Measurements from ENCODE around the gene PCDH10. TPM values are rescaled to one million over a fixed set of nuclear protein-coding genes. Genes with fewer than 3 reads are reported as not detected.

The PCDH10 gene
- total RNA-seq, 1 donor from 2014 or later, result under 0.01 TPM

DNA sequence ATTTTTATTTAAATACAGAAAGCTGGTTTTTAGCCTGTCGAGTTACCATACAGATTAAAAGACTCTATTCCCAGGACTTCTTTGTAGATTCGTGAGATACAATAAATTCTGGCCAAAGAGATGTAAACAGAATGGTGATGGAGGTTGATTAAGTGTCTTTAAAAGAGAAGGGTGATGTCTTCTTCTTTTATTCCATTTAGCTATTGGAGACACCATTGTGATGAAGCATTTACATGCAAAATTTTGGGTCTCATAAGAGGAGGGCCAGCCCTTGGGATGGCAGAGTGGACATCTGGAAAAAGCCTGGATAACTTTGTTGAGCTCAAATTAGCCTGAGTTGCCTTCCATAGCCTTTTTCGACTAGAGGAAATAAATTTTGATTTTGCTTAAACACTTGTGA lies 21.6 kb upstream of the PCDH10 start:
- no peak overlapping the region for H3K4me3 ChIP-seq (ENCODE audit: low read depth, low read length)
- H3K27me3 ChIP-seq (ENCODE audit: control insufficient read depth, insufficient read depth, low read length), result no peaks in the 10 kb centered on the region
- no peak for TF ChIP-seq CTCF (IDR thresholded peaks at IDR 0.05; ENCODE audit: insufficient read depth, low read length, severe bottlenecking)
- DNase-seq (ENCODE audit: low read depth) (no peak), FAIRE-seq (no peak)
- H3K36me3 ChIP-seq (ENCODE audit: control insufficient read depth, insufficient read depth, low read length), result no peaks in the 10 kb centered on the region

DNA sequence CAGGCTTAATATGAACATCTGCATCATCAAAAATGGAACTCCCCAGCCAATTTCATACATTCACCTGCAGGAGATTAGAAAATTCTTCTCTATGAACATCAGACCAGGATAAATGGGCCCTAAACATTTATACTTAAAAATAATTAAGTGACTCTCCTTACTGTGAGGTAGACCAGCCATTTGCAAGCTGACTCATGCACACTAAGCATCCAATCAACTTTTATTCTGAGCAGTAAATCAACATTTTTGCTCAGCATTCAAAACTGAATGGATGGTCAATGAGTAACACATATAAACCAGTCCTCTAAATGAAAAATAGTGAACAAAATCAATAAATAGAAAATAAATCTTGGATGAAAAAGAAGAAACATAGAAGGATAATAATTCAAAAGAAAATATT lies 19.9 kb upstream of the PCDH10 start:
- TF ChIP-seq CTCF (IDR thresholded peaks at IDR 0.05; ENCODE audit: insufficient read depth, low read length, severe bottlenecking), result no peak
- Histone ChIP-seq H3K4me3 (ENCODE audit: low read depth, low read length) (no peak overlapping the region), H3K36me3 (ENCODE audit: control insufficient read depth, insufficient read depth, low read length) (no peaks in the 10 kb centered on the region), H3K27me3 (ENCODE audit: control insufficient read depth, insufficient read depth, low read length) (no peaks in the 10 kb centered on the region)
- no peak for DNase-seq (ENCODE audit: low read depth)
- no peak for FAIRE-seq

GRCh38 chr4:133130171-133130570 lies 18.9 kb upstream of the PCDH10 start:
- no peak for DNase-seq (ENCODE audit: low read depth)
- TF ChIP-seq CTCF (IDR thresholded peaks at IDR 0.05; ENCODE audit: insufficient read depth, low read length, severe bottlenecking), result no peak
- Histone ChIP-seq H3K27me3 (ENCODE audit: control insufficient read depth, insufficient read depth, low read length) (no peaks in the 10 kb centered on the region), H3K36me3 (ENCODE audit: control insufficient read depth, insufficient read depth, low read length) (no peaks in the 10 kb centered on the region), H3K4me3 (ENCODE audit: low read depth, low read length) (no peak overlapping the region)
- FAIRE-seq, result no peak

- FAIRE-seq (no peak), DNase-seq (ENCODE audit: low read depth) (no peak)
- TF ChIP-seq CTCF (IDR thresholded peaks at IDR 0.05; ENCODE audit: insufficient read depth, low read length, severe bottlenecking), result no peak
Measured at GRCh38 chr4:133131829-133132460, 17.1 kb upstream of the PCDH10 start.

GRCh38 chr4:133136833-133137232 lies 12.3 kb upstream of the PCDH10 start:
- no peaks in the 10 kb centered on the region for H3K36me3 ChIP-seq (ENCODE audit: control insufficient read depth, insufficient read depth, low read length)
- no peak overlapping the region for H3K4me3 ChIP-seq (ENCODE audit: low read depth, low read length)
- TF ChIP-seq CTCF (IDR thresholded peaks at IDR 0.05; ENCODE audit: insufficient read depth, low read length, severe bottlenecking), result no peak
- DNase-seq (ENCODE audit: low read depth) (no peak), FAIRE-seq (no peak)
- H3K27me3 ChIP-seq (ENCODE audit: control insufficient read depth, insufficient read depth, low read length), result no peaks in the 10 kb centered on the region

More at GRCh38 chr4:133131829-133132460, 17.1 kb upstream of the PCDH10 start:
- Histone ChIP-seq H3K4me3 (ENCODE audit: low read depth, low read length) (no peak overlapping the region), H3K27me3 (ENCODE audit: control insufficient read depth, insufficient read depth, low read length) (no peaks in the 10 kb centered on the region), H3K36me3 (ENCODE audit: control insufficient read depth, insufficient read depth, low read length) (no peaks in the 10 kb centered on the region)

- H3K4me3 ChIP-seq (ENCODE audit: low read depth, low read length), result no peak overlapping the region
- no peak for TF ChIP-seq CTCF (IDR thresholded peaks at IDR 0.05; ENCODE audit: insufficient read depth, low read length, severe bottlenecking)
- DNase-seq (ENCODE audit: low read depth) (no peak), FAIRE-seq (no peak)
- no peaks in the 10 kb centered on the region for H3K36me3 ChIP-seq (ENCODE audit: control insufficient read depth, insufficient read depth, low read length)
- H3K27me3 ChIP-seq (ENCODE audit: control insufficient read depth, insufficient read depth, low read length), result no peaks in the 10 kb centered on the region
Measured at GRCh38 chr4:133137571-133137970, 11.5 kb upstream of the PCDH10 start.
